GM12892 (cell line): ENCODE results near the gene KIAA0825.
"Not testable (repeated sequence)": the region's sequence is repeated elsewhere in the genome, so short reads cannot be mapped to it uniquely, and the experiment has no call there.

Experiments
- POLR2A ChIP-seq: IDR thresholded peaks from 2 replicates; pipeline ENCODE4 v1.6.1; 2011; ENCODE audit warnings: low read depth, low read length, control low read depth
- TAF1 ChIP-seq: IDR thresholded peaks from 2 replicates; pipeline ENCODE4 v1.6.1; 2011; ENCODE audit warnings: low read depth, mild to moderate bottlenecking, control low read depth, low read length, borderline replicate concordance

DNA sequence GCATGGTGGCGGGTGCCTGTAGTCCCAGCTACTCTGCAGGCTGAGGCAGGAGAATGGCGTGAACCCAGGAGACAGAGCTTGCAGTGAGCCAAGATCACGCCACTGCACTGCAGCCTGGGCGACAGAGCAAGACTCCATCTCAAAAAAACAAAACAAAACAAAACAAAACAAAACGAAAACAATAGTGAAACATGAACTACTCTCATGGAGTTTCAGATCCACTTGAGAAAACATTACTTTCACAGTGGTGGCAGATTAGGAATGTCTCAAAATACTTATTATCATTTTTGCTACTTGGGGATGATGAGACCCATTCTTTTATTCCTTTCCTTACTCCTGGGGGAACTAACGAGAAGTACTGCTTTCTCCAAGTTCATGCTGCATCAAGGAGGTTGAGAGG is 448.2 kb downstream of the KIAA0825 start:
- not testable (repeated sequence) for TF ChIP-seq POLR2A, TAF1
